Measurements from ENCODE around the gene GDNF. TPM values are rescaled to one million over a fixed set of nuclear protein-coding genes. Genes with fewer than 3 reads are reported as not detected.

GDNF gene
- total and polyA plus RNA-seq, 2 experiments from 2014 or later, result 0.13 to 0.17 TPM

DNA sequence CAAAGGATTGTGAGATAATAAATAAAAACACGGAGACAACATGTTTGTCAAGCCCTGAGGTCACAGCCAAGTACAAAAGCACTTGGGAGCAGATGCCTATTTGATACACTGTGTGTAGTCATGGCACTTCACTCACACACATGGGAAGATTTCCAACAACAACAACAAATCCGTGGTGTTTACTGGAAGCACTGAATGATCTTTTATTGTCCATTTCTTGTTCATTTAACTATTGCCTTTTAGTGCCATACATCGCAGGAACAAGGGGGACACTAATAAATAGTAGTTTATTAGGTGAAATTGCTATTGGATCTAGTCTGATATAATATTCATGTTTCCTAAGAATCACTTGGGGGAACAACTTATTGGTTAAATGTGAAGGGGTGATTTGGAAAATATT lies 20.4 kb upstream of the GDNF start:
- H3K27me3 Mint-ChIP-seq (ENCODE audit: insufficient read depth, low read depth, poor library complexity), result no peaks in the 10 kb centered on the region
- Histone ChIP-seq H3K4me2 (no peak overlapping the region), H3K4me1 (ENCODE audit: insufficient read depth) (no peaks in the 10 kb centered on the region), H3K27me3 (ENCODE audit: insufficient read depth) (no peaks in the 10 kb centered on the region), H3K4me3 (no peak overlapping the region), H4K20me1 (replicated peaks; ENCODE audit: insufficient read depth) (no peaks in the 10 kb centered on the region), H3K27ac (ENCODE audit: low read depth) (no peak overlapping the region), H3K79me2 (replicated peaks; ENCODE audit: insufficient read depth) (no peaks in the 10 kb centered on the region), H3K9me2 (ENCODE audit: insufficient read depth) (no peaks in the 10 kb centered on the region), H3F3A (replicated peaks; ENCODE audit: low read depth) (no peaks in the 10 kb centered on the region), H2AFZ (no peak overlapping the region), H3K36me3 (ENCODE audit: insufficient read depth) (no peaks in the 10 kb centered on the region)
- ATAC-seq (no peak), DNase-seq (ENCODE audit: low spot score) (no peak)
- no peak overlapping the region for H3K27ac Mint-ChIP-seq
- no peaks in the 10 kb centered on the region for H3K36me3 Mint-ChIP-seq (ENCODE audit: low read depth)
- no peaks in the 10 kb centered on the region for H3K4me1 Mint-ChIP-seq
- no peak overlapping the region for H3K4me3 Mint-ChIP-seq
- TF ChIP-seq CREB1 (CRISPR knock-in tag; IDR thresholded peaks at IDR 0.05; ENCODE audit: low read depth) (no peak), POLR2AphosphoS5 (IDR thresholded peaks at IDR 0.05; ENCODE audit: low read depth) (no peak), ZNF114 (CRISPR knock-in tag; IDR thresholded peaks at IDR 0.05) (no peak), STAT1 (IDR thresholded peaks at IDR 0.05; ENCODE audit: unreplicated experiment) (no peak), EZH2 (IDR thresholded peaks at IDR 0.05; ENCODE audit: low read depth, unreplicated experiment) (no peak), ZNF331 (CRISPR knock-in tag; IDR thresholded peaks at IDR 0.05; ENCODE audit: low read depth) (no peak), EZH2phosphoT487 (IDR thresholded peaks at IDR 0.05; ENCODE audit: unreplicated experiment) (no peak)
- TF ChIP-seq, protein P1, sequence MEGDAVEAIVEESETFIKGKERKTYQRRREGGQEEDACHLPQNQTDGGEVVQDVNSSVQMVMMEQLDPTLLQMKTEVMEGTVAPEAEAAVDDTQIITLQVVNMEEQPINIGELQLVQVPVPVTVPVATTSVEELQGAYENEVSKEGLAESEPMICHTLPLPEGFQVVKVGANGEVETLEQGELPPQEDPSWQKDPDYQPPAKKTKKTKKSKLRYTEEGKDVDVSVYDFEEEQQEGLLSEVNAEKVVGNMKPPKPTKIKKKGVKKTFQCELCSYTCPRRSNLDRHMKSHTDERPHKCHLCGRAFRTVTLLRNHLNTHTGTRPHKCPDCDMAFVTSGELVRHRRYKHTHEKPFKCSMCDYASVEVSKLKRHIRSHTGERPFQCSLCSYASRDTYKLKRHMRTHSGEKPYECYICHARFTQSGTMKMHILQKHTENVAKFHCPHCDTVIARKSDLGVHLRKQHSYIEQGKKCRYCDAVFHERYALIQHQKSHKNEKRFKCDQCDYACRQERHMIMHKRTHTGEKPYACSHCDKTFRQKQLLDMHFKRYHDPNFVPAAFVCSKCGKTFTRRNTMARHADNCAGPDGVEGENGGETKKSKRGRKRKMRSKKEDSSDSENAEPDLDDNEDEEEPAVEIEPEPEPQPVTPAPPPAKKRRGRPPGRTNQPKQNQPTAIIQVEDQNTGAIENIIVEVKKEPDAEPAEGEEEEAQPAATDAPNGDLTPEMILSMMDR (conservative IDR thresholded peaks at IDR 0.05; ENCODE audit: low read depth in 2 of 2), result no peak
- TF ChIP-seq, protein P2, sequence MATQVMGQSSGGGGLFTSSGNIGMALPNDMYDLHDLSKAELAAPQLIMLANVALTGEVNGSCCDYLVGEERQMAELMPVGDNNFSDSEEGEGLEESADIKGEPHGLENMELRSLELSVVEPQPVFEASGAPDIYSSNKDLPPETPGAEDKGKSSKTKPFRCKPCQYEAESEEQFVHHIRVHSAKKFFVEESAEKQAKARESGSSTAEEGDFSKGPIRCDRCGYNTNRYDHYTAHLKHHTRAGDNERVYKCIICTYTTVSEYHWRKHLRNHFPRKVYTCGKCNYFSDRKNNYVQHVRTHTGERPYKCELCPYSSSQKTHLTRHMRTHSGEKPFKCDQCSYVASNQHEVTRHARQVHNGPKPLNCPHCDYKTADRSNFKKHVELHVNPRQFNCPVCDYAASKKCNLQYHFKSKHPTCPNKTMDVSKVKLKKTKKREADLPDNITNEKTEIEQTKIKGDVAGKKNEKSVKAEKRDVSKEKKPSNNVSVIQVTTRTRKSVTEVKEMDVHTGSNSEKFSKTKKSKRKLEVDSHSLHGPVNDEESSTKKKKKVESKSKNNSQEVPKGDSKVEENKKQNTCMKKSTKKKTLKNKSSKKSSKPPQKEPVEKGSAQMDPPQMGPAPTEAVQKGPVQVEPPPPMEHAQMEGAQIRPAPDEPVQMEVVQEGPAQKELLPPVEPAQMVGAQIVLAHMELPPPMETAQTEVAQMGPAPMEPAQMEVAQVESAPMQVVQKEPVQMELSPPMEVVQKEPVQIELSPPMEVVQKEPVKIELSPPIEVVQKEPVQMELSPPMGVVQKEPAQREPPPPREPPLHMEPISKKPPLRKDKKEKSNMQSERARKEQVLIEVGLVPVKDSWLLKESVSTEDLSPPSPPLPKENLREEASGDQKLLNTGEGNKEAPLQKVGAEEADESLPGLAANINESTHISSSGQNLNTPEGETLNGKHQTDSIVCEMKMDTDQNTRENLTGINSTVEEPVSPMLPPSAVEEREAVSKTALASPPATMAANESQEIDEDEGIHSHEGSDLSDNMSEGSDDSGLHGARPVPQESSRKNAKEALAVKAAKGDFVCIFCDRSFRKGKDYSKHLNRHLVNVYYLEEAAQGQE (IDR thresholded peaks at IDR 0.05; ENCODE audit: unreplicated experiment), result no peak
- TF ChIP-seq, protein P3, sequence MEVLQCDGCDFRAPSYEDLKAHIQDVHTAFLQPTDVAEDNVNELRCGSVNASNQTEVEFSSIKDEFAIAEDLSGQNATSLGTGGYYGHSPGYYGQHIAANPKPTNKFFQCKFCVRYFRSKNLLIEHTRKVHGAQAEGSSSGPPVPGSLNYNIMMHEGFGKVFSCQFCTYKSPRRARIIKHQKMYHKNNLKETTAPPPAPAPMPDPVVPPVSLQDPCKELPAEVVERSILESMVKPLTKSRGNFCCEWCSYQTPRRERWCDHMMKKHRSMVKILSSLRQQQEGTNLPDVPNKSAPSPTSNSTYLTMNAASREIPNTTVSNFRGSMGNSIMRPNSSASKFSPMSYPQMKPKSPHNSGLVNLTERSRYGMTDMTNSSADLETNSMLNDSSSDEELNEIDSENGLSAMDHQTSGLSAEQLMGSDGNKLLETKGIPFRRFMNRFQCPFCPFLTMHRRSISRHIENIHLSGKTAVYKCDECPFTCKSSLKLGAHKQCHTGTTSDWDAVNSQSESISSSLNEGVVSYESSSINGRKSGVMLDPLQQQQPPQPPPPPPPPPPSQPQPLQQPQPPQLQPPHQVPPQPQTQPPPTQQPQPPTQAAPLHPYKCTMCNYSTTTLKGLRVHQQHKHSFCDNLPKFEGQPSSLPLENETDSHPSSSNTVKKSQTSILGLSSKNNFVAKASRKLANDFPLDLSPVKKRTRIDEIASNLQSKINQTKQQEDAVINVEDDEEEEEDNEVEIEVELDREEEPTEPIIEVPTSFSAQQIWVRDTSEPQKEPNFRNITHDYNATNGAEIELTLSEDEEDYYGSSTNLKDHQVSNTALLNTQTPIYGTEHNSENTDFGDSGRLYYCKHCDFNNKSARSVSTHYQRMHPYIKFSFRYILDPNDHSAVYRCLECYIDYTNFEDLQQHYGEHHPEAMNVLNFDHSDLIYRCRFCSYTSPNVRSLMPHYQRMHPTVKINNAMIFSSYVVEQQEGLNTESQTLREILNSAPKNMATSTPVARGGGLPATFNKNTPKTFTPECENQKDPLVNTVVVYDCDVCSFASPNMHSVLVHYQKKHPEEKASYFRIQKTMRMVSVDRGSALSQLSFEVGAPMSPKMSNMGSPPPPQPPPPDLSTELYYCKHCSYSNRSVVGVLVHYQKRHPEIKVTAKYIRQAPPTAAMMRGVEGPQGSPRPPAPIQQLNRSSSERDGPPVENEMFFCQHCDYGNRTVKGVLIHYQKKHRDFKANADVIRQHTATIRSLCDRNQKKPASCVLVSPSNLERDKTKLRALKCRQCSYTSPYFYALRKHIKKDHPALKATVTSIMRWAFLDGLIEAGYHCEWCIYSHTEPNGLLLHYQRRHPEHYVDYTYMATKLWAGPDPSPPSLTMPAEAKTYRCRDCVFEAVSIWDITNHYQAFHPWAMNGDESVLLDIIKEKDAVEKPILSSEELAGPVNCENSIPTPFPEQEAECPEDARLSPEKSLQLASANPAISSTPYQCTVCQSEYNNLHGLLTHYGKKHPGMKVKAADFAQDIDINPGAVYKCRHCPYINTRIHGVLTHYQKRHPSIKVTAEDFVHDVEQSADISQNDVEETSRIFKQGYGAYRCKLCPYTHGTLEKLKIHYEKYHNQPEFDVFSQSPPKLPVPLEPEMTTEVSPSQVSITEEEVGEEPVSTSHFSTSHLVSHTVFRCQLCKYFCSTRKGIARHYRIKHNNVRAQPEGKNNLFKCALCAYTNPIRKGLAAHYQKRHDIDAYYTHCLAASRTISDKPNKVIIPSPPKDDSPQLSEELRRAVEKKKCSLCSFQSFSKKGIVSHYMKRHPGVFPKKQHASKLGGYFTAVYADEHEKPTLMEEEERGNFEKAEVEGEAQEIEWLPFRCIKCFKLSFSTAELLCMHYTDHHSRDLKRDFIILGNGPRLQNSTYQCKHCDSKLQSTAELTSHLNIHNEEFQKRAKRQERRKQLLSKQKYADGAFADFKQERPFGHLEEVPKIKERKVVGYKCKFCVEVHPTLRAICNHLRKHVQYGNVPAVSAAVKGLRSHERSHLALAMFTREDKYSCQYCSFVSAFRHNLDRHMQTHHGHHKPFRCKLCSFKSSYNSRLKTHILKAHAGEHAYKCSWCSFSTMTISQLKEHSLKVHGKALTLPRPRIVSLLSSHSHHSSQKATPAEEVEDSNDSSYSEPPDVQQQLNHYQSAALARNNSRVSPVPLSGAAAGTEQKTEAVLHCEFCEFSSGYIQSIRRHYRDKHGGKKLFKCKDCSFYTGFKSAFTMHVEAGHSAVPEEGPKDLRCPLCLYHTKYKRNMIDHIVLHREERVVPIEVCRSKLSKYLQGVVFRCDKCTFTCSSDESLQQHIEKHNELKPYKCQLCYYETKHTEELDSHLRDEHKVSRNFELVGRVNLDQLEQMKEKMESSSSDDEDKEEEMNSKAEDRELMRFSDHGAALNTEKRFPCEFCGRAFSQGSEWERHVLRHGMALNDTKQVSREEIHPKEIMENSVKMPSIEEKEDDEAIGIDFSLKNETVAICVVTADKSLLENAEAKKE (CRISPR knock-in tag; IDR thresholded peaks at IDR 0.05), result no peak
- TF ChIP-seq, protein P4, sequence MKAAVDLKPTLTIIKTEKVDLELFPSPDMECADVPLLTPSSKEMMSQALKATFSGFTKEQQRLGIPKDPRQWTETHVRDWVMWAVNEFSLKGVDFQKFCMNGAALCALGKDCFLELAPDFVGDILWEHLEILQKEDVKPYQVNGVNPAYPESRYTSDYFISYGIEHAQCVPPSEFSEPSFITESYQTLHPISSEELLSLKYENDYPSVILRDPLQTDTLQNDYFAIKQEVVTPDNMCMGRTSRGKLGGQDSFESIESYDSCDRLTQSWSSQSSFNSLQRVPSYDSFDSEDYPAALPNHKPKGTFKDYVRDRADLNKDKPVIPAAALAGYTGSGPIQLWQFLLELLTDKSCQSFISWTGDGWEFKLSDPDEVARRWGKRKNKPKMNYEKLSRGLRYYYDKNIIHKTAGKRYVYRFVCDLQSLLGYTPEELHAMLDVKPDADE (IDR thresholded peaks at IDR 0.05), result no peak
- no peaks in the 10 kb centered on the region for H3K9me3 Mint-ChIP-seq
